Caco-2 (cell line): ENCODE results near the gene MYOCOS. TPM values are rescaled to one million over a fixed set of nuclear protein-coding genes. Genes with fewer than 3 reads are reported as not detected.
"Not testable (repeated sequence)": the region's sequence is repeated elsewhere in the genome, so short reads cannot be mapped to it uniquely, and the experiment has no call there.

Source experiments
- BruUV-seq: library from RNA; stranded (reverse); fragments of 400-500 nt; replicated peaks from 2 replicates; lab custom pipeline; 2021; lab: Mats Ljungman, UMichigan
- CTCF ChIA-PET: fragments of 300-600 bp; sonication (Branson Sonifier 250); formaldehyde crosslinking; loops from one replicate; lab custom pipeline; 2022; ENCODE audit warnings: antibody characterized with exemption; lab: Charles Lee
- POLR2A ChIA-PET: fragments of 300-600 bp; sonication (Branson Sonifier 250); formaldehyde crosslinking; loops from one replicate; lab custom pipeline; 2022; ENCODE audit warnings: antibody characterized with exemption; lab: Charles Lee
- DNase-seq, 2 experiments: peaks; one replicate each; pipeline versions ENCODE4 v3.0.0 to v3.0.0-alpha.2; 2020 to 2022
- H3K27me3 ChIP-seq: replicated peaks from 2 replicates; pipeline ENCODE4 v1.6.0; 2011; ENCODE audit warnings: low read length; ENCODE audit not compliant: control insufficient read depth, insufficient read depth
- H3K36me3 ChIP-seq: 2 replicates; pipeline ENCODE4 v1.5.1; 2011; ENCODE audit warnings: low read length; ENCODE audit not compliant: control insufficient read depth, insufficient read depth
- H3K4me1 ChIP-seq: fragments of 250-450 bp; sonication (Bioruptor Pico); 2 replicates; pipeline ENCODE4 v1.5.1; 2020; ENCODE audit warnings: mild to moderate bottlenecking
- H3K4me3 ChIP-seq: 2 replicates; pipeline ENCODE4 v1.5.1; 2011; ENCODE audit warnings: low read depth, mild to moderate bottlenecking, control low read depth, low read length
- H3K9me3 ChIP-seq: fragments of 250-450 bp; sonication (Bioruptor Pico); 2 replicates; pipeline ENCODE4 v1.5.1; 2020; ENCODE audit warnings: mild to moderate bottlenecking, moderate library complexity
- H3K27ac Mint-ChIP-seq: one replicate; pipeline ENCODE4 v1.8.0; 2022; ENCODE audit warnings: mixed read lengths; ENCODE audit not compliant: unreplicated experiment
- H3K27me3 Mint-ChIP-seq: one replicate; pipeline ENCODE4 v1.8.0; 2022; ENCODE audit warnings: mixed read lengths; ENCODE audit not compliant: insufficient read depth, unreplicated experiment
- H3K36me3 Mint-ChIP-seq: one replicate; pipeline ENCODE4 v1.8.0; 2022; ENCODE audit warnings: mild to moderate bottlenecking, mixed read lengths; ENCODE audit not compliant: insufficient read depth, unreplicated experiment
- H3K4me1 Mint-ChIP-seq: one replicate; pipeline ENCODE4 v1.8.0; 2022; ENCODE audit warnings: low read depth, mixed read lengths; ENCODE audit not compliant: unreplicated experiment
- H3K4me3 Mint-ChIP-seq: one replicate; pipeline ENCODE4 v1.8.0; 2022; ENCODE audit warnings: mild to moderate bottlenecking, moderate library complexity, mixed read lengths; ENCODE audit not compliant: unreplicated experiment
- H3K9me3 Mint-ChIP-seq: one replicate; pipeline ENCODE4 v1.8.0; 2022; ENCODE audit warnings: mixed read lengths; ENCODE audit not compliant: unreplicated experiment
- CTCF ChIP-seq, 2 experiments: fragments of 200-600 bp in 1 of 2; IDR thresholded peaks; 1 replicate in 1 of 2; 2 replicates in 1 of 2; pipeline versions ENCODE4 v1.5.1 to v1.8.0; 2011 to 2022; ENCODE audit warnings: antibody characterized with exemption in 1 of 2, control low read depth in 1 of 2, inconsistent platforms in 1 of 2, low read depth in 1 of 2, low read length in 1 of 2, mild to moderate bottlenecking in 1 of 2, moderate library complexity in 1 of 2; ENCODE audit not compliant: insufficient read depth in 1 of 2, severe bottlenecking in 1 of 2, unreplicated experiment in 1 of 2
- intact Hi-C: fragments of 100-400 bp; cut with micrococcal nuclease; formaldehyde crosslinking; loops from one replicate; pipeline ENCODE4 v1.10.0; 2022; ENCODE audit not compliant: unreplicated experiment
- total RNA-seq: library from RNA; stranded (reverse); gene quantifications from 2 replicates; pipeline ENCODE4 v1.2.3, GENCODE V29; 2022

Gene MYOCOS
- total RNA-seq, 1 experiment from 2014 or later = 0.18 TPM

GRCh38 chr1:171613282-171613681, 8.8 kb upstream of the MYOCOS start:
- DNase-seq = no peak
- Histone ChIP-seq H3K4me3 (no peak overlapping the region), H3K9me3 (no peaks in the 10 kb centered on the region), H3K36me3 (no peaks in the 10 kb centered on the region), H3K27me3 (no peaks in the 10 kb centered on the region), H3K4me1 (no peaks in the 10 kb centered on the region)
- no peak for TF ChIP-seq CTCF (IDR thresholded peaks at IDR 0.05; ENCODE audit: insufficient read depth in 1 of 2, low read depth in 1 of 2, low read length in 1 of 2, severe bottlenecking in 1 of 2, unreplicated experiment in 1 of 2)
- CTCF ChIA-PET = no interaction called here
- Mint-ChIP-seq H3K36me3 (no peaks in the 10 kb centered on the region), H3K4me1 (no peaks in the 10 kb centered on the region), H3K9me3 (no peaks in the 10 kb centered on the region), H3K27me3 (no peaks in the 10 kb centered on the region), H3K27ac (no peak overlapping the region), H3K4me3 (no peak overlapping the region)
- intact Hi-C loops = no loop called here
- BruUV-seq = no TSS peak
- POLR2A ChIA-PET = no interaction called here

GRCh38 chr1:171615122-171615906, 6.7 kb upstream of the MYOCOS start:
- H3K4me1 ChIP-seq, CTCF ChIA-PET, H3K36me3 Mint-ChIP-seq, DNase-seq, BruUV-seq, H3K9me3 ChIP-seq, H3K4me1 Mint-ChIP-seq, H3K27me3 Mint-ChIP-seq, H3K27ac Mint-ChIP-seq, POLR2A ChIA-PET, H3K4me3 ChIP-seq, H3K36me3 ChIP-seq, H3K9me3 Mint-ChIP-seq, H3K27me3 ChIP-seq, H3K4me3 Mint-ChIP-seq, intact Hi-C loops: not testable (repeated sequence)

GRCh38 chr1:171616586-171616985, 5.5 kb upstream of the MYOCOS start:
- H3K9me3 Mint-ChIP-seq = no peaks in the 10 kb centered on the region
- H3K36me3 ChIP-seq = no peaks in the 10 kb centered on the region
- H3K9me3 ChIP-seq = no peaks in the 10 kb centered on the region
- H3K4me3 Mint-ChIP-seq = no peak overlapping the region
- no peaks in the 10 kb centered on the region for H3K4me1 ChIP-seq
- no TSS peak for BruUV-seq
- ChIA-PET CTCF (no interaction called here), POLR2A (no interaction called here)
- H3K27me3 Mint-ChIP-seq = no peaks in the 10 kb centered on the region
- no peak overlapping the region for H3K27ac Mint-ChIP-seq
- DNase-seq = no peak
- H3K27me3 ChIP-seq = no peaks in the 10 kb centered on the region
- intact Hi-C loops = no loop called here
- H3K36me3 Mint-ChIP-seq = no peaks in the 10 kb centered on the region
- no peak overlapping the region for H3K4me3 ChIP-seq
- H3K4me1 Mint-ChIP-seq = no peaks in the 10 kb centered on the region
- no peak for TF ChIP-seq CTCF (IDR thresholded peaks at IDR 0.05; ENCODE audit: insufficient read depth in 1 of 2, low read depth in 1 of 2, low read length in 1 of 2, severe bottlenecking in 1 of 2, unreplicated experiment in 1 of 2)
